Measurements from ENCODE around the gene SYT8. TPM values are rescaled to one million over a fixed set of nuclear protein-coding genes. Genes with fewer than 3 reads are reported as not detected.
"Not testable (repeated sequence)": the region's sequence is repeated elsewhere in the genome, so short reads cannot be mapped to it uniquely, and the experiment has no call there.

SYT8 gene
- total and polyA plus RNA-seq, 3 experiments from 2014 or later = not detected

GRCh38 chr11:1874441-1875092 is 39.8 kb downstream of the SYT8 start:
- H3K27me3 ChIP-seq (ENCODE audit: insufficient read depth, low read length, poor library complexity, severe bottlenecking); H3K36me3 Mint-ChIP-seq; H3K27ac ChIP-seq (ENCODE audit: low read depth, low read length); H3K36me3 ChIP-seq (ENCODE audit: insufficient read depth, low read length); H3K4me3 Mint-ChIP-seq; H3K4me3 ChIP-seq (ENCODE audit: low read length); H3K9me3 Mint-ChIP-seq; H3K9me3 ChIP-seq (ENCODE audit: low read length); POLR2A ChIA-PET; H3K27me3 Mint-ChIP-seq: not testable (repeated sequence)
- H3K4me1 ChIP-seq (ENCODE audit: insufficient read depth, low read length) = peaks cover 22% of the 10 kb centered on the region
- Mint-ChIP-seq H3K27ac (peak overlapping the region in 1 of 8 donors; percentile 61), H3K4me1 (peaks cover 31 to 63% (median 39%) of the 10 kb centered on the region in 3 donors)
- DNase-seq = peak in 2 of 5 donors; percentile 0 to 42
- CTCF ChIA-PET = interaction anchor here (0.7 kb wide), 1 partner anchor 24 kb away, joined by 3 read pairs; no protein-coding TSS in a partner anchor

- Histone ChIP-seq H3K9me3 (ENCODE audit: low read length) (no peaks in the 10 kb centered on the region), H3K27me3 (ENCODE audit: insufficient read depth, low read length, poor library complexity, severe bottlenecking) (no peaks in the 10 kb centered on the region), H3K27ac (ENCODE audit: low read depth, low read length) (no peak overlapping the region), H3K36me3 (ENCODE audit: insufficient read depth, low read length) (no peaks in the 10 kb centered on the region), H3K4me1 (ENCODE audit: insufficient read depth, low read length) (peaks cover 15% of the 10 kb centered on the region), H3K4me3 (ENCODE audit: low read length) (no peak overlapping the region)
- peak in 2 of 5 donors; percentile 1 to 32 for DNase-seq
- H3K36me3 Mint-ChIP-seq = peaks cover 0 to 14% (median 0%) of the 10 kb centered on the region in 3 donors
- H3K27ac Mint-ChIP-seq = peak overlapping the region in 7 of 8 donors; percentile 19 to 99 (median 70)
- CTCF ChIA-PET = interaction anchor here (0.7 to 1.5 kb wide), 3 partner anchors 19 to 36 kb away, joined by 3 to 5 read pairs (median 3); partner anchors contain the start of gene TNNI2
- no peaks in the 10 kb centered on the region for H3K27me3 Mint-ChIP-seq
- POLR2A ChIA-PET = no interaction called here
- H3K9me3 Mint-ChIP-seq = no peaks in the 10 kb centered on the region
- peak overlapping the region in 2 of 7 donors; percentile 5 to 30 for H3K4me3 Mint-ChIP-seq
- H3K4me1 Mint-ChIP-seq = peaks cover 28 to 63% (median 33%) of the 10 kb centered on the region in 3 donors
Observed at GRCh38 chr11:1875093-1875850, 40.5 kb downstream of the SYT8 start.

GRCh38 chr11:1875851-1876301 is 41.1 kb downstream of the SYT8 start:
- DNase-seq = peak in 1 of 5 donors; percentile 38
- CTCF ChIA-PET = interaction anchor here (1.0 to 1.5 kb wide), 6 partner anchors 10 to 43 kb away, joined by 3 to 5 read pairs (median 3); partner anchors contain the start of genes LSP1 and TNNI2
- H3K4me3 ChIP-seq (ENCODE audit: low read length); H3K27ac ChIP-seq (ENCODE audit: low read depth, low read length); POLR2A ChIA-PET; H3K27me3 Mint-ChIP-seq; H3K9me3 ChIP-seq (ENCODE audit: low read length); H3K36me3 ChIP-seq (ENCODE audit: insufficient read depth, low read length); H3K4me3 Mint-ChIP-seq; H3K9me3 Mint-ChIP-seq; H3K4me1 ChIP-seq (ENCODE audit: insufficient read depth, low read length); H3K27me3 ChIP-seq (ENCODE audit: insufficient read depth, low read length, poor library complexity, severe bottlenecking): not testable (repeated sequence)
- Mint-ChIP-seq H3K36me3 (peaks cover 0 to 18% (median 0%) of the 10 kb centered on the region in 3 donors), H3K27ac (peak overlapping the region in 1 of 8 donors; percentile 43), H3K4me1 (peaks cover 27 to 63% (median 27%) of the 10 kb centered on the region in 3 donors)

- DNase-seq = peak in 2 of 5 donors; percentile 6 to 48
Observed at GRCh38 chr11:1876361-1877063, 41.7 kb downstream of the SYT8 start.

GRCh38 chr11:1877211-1878136 is 42.7 kb downstream of the SYT8 start:
- no peak overlapping the region for H3K4me3 ChIP-seq (ENCODE audit: low read length)
- H3K4me1 ChIP-seq (ENCODE audit: insufficient read depth, low read length) = peaks cover 7% of the 10 kb centered on the region
- Mint-ChIP-seq H3K4me1 (peaks cover 14 to 54% (median 16%) of the 10 kb centered on the region in 3 donors), H3K36me3 (peaks cover 0 to 23% (median 0%) of the 10 kb centered on the region in 3 donors), H3K27me3 (no peaks in the 10 kb centered on the region), H3K4me3 (no peak overlapping the region), H3K27ac (peak overlapping the region in 2 of 8 donors; percentile 19 to 78), H3K9me3 (no peaks in the 10 kb centered on the region)
- H3K27me3 ChIP-seq (ENCODE audit: insufficient read depth, low read length, poor library complexity, severe bottlenecking) = no peaks in the 10 kb centered on the region
- no peaks in the 10 kb centered on the region for H3K9me3 ChIP-seq (ENCODE audit: low read length)
- no peak overlapping the region for H3K27ac ChIP-seq (ENCODE audit: low read depth, low read length)
- ChIA-PET POLR2A (no interaction called here), CTCF (interaction anchor here (0.9 to 1.4 kb wide), 4 partner anchors 11 to 45 kb away, joined by 3 to 4 read pairs (median 4); no protein-coding TSS in a partner anchor)
- H3K36me3 ChIP-seq (ENCODE audit: insufficient read depth, low read length) = no peaks in the 10 kb centered on the region
- peak in 1 of 5 donors; percentile 46 for DNase-seq

More at GRCh38 chr11:1876361-1877063, 41.7 kb downstream of the SYT8 start:
- Histone ChIP-seq H3K27me3 (ENCODE audit: insufficient read depth, low read length, poor library complexity, severe bottlenecking) (no peaks in the 10 kb centered on the region), H3K9me3 (ENCODE audit: low read length) (no peaks in the 10 kb centered on the region), H3K4me1 (ENCODE audit: insufficient read depth, low read length) (peaks cover 2% of the 10 kb centered on the region), H3K4me3 (ENCODE audit: low read length) (no peak overlapping the region), H3K27ac (ENCODE audit: low read depth, low read length) (no peak overlapping the region), H3K36me3 (ENCODE audit: insufficient read depth, low read length) (no peaks in the 10 kb centered on the region)
- Mint-ChIP-seq H3K4me3 (peak overlapping the region in 1 of 7 donors; percentile 66), H3K27ac (peak overlapping the region in 1 of 8 donors; percentile 84), H3K9me3 (no peaks in the 10 kb centered on the region), H3K27me3 (no peaks in the 10 kb centered on the region), H3K36me3 (peaks cover 0 to 18% (median 0%) of the 10 kb centered on the region in 3 donors), H3K4me1 (peaks cover 22 to 58% (median 25%) of the 10 kb centered on the region in 3 donors)
- CTCF ChIA-PET = interaction anchor here (1.0 to 1.5 kb wide), 6 partner anchors 11 to 44 kb away, joined by 3 to 5 read pairs (median 3); partner anchors contain the start of genes LSP1 and TNNI2
- POLR2A ChIA-PET = interaction anchor here (0.6 kb wide), 1 partner anchor 12 kb away, joined by 3 read pairs; no protein-coding TSS in a partner anchor

GRCh38 chr11:1878137-1879031 is 43.6 kb downstream of the SYT8 start:
- peak overlapping the region in 2 of 8 donors; percentile 60 to 78 for H3K27ac Mint-ChIP-seq
- H3K4me3 Mint-ChIP-seq = no peak overlapping the region
- POLR2A ChIA-PET = no interaction called here
- peaks cover 0 to 27% (median 0%) of the 10 kb centered on the region in 3 donors for H3K36me3 Mint-ChIP-seq
- Histone ChIP-seq H3K9me3 (ENCODE audit: low read length) (no peaks in the 10 kb centered on the region), H3K36me3 (ENCODE audit: insufficient read depth, low read length) (peaks cover 3% of the 10 kb centered on the region), H3K4me1 (ENCODE audit: insufficient read depth, low read length) (peaks cover 8% of the 10 kb centered on the region), H3K27ac (ENCODE audit: low read depth, low read length) (no peak overlapping the region), H3K4me3 (ENCODE audit: low read length) (no peak overlapping the region), H3K27me3 (ENCODE audit: insufficient read depth, low read length, poor library complexity, severe bottlenecking) (no peaks in the 10 kb centered on the region)
- H3K4me1 Mint-ChIP-seq = peaks cover 9 to 46% (median 11%) of the 10 kb centered on the region in 3 donors
- CTCF ChIA-PET = interaction anchor here (0.9 to 1.0 kb wide), 3 partner anchors 10 to 43 kb away, joined by 3 to 4 read pairs (median 4); partner anchors contain the start of gene SYT8
- H3K9me3 Mint-ChIP-seq = no peaks in the 10 kb centered on the region
- DNase-seq = peak in 1 of 5 donors; percentile 44
- no peaks in the 10 kb centered on the region for H3K27me3 Mint-ChIP-seq
